AG09309 (cell line): ENCODE results near the gene AKR1C8.
"Not testable (repeated sequence)": the region's sequence is repeated elsewhere in the genome, so short reads cannot be mapped to it uniquely, and the experiment has no call there.

Experiments
- DNase-seq: peaks from one replicate; pipeline ENCODE4 v3.0.0-alpha.2; 2010; ENCODE audit warnings: low read depth
- H3K4me3 ChIP-seq: 2 replicates; pipeline ENCODE4 v1.5.1; 2011; ENCODE audit warnings: mild to moderate bottlenecking, low read depth, low read length, moderate library complexity; ENCODE audit not compliant: control insufficient read depth
- TF ChIP-seq, protein P1 (sequence below): IDR thresholded peaks from 2 replicates; pipeline ENCODE4 v1.5.1; 2011; ENCODE audit warnings: mild to moderate bottlenecking, low read depth, low read length, inconsistent platforms; ENCODE audit not compliant: insufficient read depth, control insufficient read depth; ENCODE audit errors: missing control alignments

AKR1C8 gene

DNA sequence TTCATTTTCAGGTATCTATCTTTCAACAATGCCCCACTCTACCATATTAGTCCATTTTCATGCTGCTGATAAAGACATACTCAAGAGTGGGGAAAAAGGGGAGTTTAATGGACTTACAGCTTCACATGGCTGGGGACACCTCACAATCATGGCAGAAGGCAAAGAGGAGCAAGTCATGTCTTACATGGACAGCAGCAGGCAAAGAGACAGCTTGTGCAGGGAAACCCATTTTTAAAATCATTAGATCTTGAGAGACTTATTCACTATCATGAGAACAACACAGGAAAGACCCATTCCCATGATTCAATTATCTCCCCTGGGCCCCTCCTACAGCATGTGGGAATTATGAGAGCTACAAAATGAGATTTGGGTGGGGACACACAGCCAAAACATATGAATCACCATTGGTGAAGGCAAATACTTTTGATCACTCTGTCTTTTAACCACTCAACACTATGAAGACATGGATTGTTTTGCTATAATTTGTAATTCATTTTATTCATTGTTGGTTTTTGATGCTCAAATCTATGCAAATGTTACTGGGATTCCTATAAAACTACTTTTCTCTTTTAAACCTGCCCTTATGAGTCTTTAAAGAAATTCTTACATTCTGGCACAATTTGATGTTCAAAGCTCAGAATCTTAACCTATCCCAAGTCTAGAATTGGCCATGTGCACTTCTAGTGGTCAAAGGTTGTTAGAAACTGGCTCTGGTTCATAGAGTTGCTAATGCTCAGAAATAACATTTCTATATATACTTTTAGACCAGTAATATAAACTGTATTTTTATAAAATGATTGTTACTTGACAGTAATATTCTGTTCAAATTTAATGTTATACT lies 27.0 kb upstream of the AKR1C8 start:
- TF ChIP-seq, protein P1, sequence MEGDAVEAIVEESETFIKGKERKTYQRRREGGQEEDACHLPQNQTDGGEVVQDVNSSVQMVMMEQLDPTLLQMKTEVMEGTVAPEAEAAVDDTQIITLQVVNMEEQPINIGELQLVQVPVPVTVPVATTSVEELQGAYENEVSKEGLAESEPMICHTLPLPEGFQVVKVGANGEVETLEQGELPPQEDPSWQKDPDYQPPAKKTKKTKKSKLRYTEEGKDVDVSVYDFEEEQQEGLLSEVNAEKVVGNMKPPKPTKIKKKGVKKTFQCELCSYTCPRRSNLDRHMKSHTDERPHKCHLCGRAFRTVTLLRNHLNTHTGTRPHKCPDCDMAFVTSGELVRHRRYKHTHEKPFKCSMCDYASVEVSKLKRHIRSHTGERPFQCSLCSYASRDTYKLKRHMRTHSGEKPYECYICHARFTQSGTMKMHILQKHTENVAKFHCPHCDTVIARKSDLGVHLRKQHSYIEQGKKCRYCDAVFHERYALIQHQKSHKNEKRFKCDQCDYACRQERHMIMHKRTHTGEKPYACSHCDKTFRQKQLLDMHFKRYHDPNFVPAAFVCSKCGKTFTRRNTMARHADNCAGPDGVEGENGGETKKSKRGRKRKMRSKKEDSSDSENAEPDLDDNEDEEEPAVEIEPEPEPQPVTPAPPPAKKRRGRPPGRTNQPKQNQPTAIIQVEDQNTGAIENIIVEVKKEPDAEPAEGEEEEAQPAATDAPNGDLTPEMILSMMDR, result no peak
- H3K4me3 ChIP-seq, result no peak overlapping the region
- DNase-seq, result no peak

DNA sequence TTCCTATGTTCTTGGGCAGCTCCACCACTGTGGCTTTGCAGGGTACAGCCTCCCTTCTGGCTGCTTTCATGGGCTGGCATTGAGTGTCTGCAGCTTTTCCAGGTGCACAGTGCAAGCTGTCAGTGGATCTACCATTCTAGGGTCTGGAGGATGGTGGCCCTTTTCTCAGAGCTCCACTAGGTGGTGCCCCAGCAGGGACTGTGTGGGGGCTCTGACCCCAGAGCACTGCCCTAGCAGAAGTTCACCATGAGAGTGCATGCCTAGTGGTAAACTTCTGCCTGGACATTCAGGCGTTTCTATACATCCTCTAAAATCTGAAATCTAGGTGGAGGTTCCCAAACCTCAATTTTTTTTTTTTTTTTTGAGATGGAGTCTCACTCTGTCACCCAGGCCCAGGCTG lies 25.3 kb upstream of the AKR1C8 start:
- not testable (repeated sequence) for DNase-seq, H3K4me3 ChIP-seq
- TF ChIP-seq, protein P1, result peak; percentile 20

DNA sequence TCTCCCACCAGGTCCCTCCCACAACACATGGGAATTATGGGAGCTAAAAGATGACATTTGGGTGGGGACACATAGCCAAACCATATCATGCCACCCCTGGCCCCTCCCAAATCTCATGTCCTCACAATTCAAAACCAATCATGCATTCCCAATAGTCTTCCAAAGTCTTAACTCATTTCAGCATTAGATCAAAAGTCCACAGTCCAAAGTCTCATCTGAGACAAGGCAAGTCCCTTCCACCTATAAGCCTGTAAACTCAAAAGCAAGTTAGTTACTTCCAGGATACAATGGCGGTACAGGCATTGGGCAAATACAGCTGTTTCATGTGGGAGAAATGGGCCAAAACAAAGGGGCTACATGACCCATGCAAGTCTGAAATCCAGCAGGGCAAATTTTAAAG lies 24.8 kb upstream of the AKR1C8 start:
- DNase-seq, result not testable (repeated sequence)

DNA sequence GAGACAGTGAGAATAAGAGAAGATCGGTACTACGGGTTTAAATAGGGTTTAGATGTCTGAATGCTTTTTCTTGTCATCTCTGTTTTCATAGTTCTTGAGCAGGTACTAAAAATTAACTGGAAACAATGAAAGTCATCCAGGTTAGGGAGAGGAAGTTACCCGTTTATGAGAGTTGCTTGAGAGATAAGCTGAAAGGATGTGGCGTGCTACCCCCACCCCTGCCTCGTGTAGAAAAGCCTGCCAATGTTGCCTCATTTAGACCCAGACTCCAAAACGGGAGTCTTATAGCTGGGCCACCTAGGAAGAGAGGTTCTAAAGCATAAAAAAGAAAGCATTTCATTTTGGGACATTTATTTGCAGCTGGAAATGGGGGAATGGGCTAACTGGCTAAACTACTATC lies 21.8 kb upstream of the AKR1C8 start:
- DNase-seq, result no peak
- TF ChIP-seq, protein P1, result no peak

More for the DNA sequence above, 24.8 kb upstream of the AKR1C8 start:
- H3K4me3 ChIP-seq, result not testable (repeated sequence)

DNA sequence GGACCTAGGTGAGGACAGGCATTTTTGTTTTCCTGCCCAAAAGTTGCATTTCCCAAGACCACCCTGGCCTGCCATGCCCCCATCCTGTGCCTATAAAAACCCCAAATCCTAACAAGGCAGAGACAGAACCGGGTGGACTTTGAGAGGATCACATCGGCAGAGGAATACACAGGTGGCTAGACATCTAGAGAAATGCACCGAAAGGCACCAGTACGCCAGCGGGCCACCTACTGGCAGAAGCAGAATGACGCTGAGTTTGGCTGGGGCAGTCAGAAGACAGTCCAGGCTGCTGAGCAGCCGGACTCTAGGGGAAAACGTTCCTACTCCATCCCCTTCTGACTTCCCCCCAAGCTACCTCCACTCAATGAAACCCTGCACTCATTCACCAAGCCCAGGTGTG lies 14.4 kb upstream of the AKR1C8 start:
- TF ChIP-seq, protein P1, result no peak
- DNase-seq, result no peak
- no peak overlapping the region for H3K4me3 ChIP-seq

More for the DNA sequence above, 21.8 kb upstream of the AKR1C8 start:
- H3K4me3 ChIP-seq, result no peak overlapping the region

DNA sequence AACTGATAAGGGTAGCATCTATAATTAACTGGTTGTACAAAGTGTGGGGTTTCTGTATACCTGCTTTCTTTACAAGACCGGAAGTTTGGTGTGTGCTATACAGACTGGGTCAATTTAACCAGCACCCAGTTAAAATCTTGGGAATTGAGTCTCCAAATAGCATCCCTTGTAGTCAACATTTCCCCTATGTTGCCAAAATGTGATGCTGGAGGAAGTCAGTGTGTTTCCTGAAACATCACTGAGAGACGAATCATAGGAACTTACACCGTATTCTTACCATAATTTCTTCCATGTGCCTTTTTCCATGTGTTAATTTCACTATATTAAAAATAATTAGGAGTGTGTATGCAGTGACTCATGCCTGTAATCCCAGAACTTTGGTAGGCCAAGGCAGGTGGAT lies 13.4 kb upstream of the AKR1C8 start:
- H3K4me3 ChIP-seq, result no peak overlapping the region
- TF ChIP-seq, protein P1, result no peak
- no peak for DNase-seq

DNA sequence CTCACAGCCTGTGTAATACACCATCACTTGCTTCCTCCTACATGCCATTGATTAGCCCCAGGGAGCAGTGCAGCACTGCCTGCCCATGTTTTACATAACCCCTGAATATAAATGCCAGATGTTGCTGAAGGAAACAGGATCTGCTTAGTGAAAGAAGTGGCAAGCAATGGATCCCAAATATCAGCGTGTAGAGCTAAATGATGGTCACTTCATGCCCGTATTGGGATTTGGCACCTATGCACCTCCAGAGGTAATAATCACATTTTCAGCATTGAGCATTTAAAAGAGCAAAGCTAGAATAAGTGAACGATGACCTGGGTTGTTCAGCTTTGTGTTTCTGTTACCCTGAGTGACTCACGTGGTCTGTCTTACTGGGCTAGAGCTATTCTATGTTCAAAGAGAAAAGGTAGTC lies 11.8 kb upstream of the AKR1C8 start, which contains the start of gene AKR1C4:
Gene AKR1C4, plus strand, starts transcription at position 136 of the 412 bp plus-strand sequence. Its CDS starts 31 bp downstream, at position 167.
- H3K4me3 ChIP-seq, result no peak within 1 kb of the TSS
- TF ChIP-seq, protein P1, result no peak
- no peak for DNase-seq
